ENCODE results near the gene PLOD1.
A peak's percentile ranks its signal among the peaks of the same experiment; 100 is the strongest.

The PLOD1 gene

GRCh38 chr1:11970441-11971185 lies 36.1 kb downstream of the PLOD1 start:
- no peak overlapping the region for H3K4me3 ChIP-seq (ENCODE audit: low read depth, low read length)

- H3K4me3 ChIP-seq (ENCODE audit: low read depth, low read length): no peak overlapping the region
Measured at GRCh38 chr1:11977625-11978024, 43.1 kb downstream of the PLOD1 start.

- H3K4me3 ChIP-seq (ENCODE audit: low read depth, low read length): no peak overlapping the region
Measured at GRCh38 chr1:11978301-11978700, 43.8 kb downstream of the PLOD1 start.

DNA sequence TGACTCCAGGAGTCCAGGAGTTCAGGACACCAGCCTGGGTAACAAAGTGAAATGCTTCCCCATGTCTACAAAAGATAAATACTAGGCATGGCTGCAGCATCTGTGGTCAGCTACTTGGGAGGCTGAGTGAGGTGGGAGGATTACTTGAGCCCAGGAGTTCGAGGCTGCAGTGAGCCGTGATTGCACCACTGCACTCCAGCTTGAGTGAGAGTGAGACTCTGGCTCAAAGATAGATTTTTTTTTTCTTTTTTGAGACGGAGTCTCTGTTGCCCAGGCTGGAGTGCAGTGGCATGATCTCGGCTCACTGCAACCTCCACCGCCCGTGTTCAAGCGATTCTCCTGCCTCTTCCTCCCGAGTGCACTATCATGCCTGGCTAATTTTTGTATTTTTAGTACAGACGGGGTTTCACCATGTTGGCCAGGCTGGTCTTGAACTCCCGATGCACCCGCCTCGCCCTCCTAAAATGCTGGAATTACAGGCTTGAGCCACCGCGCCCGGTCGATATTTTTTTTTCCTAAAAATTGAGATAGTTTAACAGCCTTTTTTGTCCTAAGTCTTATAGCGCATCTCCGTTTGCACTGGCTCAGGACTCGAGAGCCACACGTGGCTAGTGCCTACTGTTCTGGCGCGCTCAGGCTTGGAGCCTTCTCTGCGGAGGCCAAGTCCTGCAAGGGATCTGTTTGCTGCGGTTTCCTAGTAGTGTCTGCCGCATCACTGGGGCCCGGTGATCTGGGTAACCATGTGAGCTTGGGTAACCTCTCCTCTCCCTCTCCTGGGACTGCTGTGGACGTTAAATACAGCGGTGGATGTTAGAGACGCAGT lies 44.7 kb downstream of the PLOD1 start:
- peak overlapping the region; percentile 8 for H3K4me3 ChIP-seq (ENCODE audit: low read depth, low read length)

DNA sequence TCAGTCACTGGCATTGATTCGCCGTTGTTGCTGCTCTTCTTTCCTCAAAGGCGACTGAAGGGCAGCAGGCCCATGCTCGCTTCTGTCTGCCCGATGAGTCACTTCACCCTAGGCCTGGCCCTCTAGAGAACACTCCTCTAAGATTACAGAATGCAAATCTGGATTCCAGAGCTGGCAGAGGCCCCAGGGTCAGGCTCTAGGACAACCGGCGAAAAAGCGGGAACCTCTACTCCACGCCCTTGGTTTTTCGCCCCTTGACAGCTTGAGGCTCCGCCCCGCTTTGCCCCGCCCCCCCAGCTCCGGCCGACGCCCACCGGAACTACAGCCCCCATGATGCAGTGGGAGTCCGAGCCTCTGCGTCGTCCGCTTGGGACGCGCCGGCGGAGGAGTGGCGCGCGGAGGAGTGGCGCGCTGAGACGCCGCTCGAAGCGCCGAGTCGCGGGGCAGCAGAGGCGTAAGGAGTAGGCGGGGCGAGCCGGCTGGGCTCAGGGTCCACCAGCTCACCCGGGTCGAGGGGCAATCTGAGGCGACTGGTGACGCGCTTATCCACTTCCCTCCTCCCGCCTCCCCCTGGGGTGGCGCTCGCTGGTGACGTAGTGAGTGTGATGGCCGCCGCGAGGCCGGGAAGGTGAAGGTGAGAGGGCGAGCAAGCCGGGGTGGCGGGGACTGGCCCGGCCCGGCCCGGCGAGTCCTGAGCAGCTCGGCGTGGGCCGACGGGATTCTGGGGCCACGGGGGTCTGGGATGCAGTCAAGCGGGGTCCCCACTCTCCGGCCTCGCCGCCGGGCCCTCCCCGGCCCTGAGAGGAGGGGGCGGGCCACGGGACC lies 45.5 kb downstream of the PLOD1 start, which contains the start of gene MFN2:
Gene MFN2, plus strand, starts transcription at position 594 of the 825 bp plus-strand sequence. CDS start 8,725 bp downstream, outside the sequence.
- peak within 1 kb of the TSS; percentile 90 for H3K4me3 ChIP-seq (ENCODE audit: low read depth, low read length)

DNA sequence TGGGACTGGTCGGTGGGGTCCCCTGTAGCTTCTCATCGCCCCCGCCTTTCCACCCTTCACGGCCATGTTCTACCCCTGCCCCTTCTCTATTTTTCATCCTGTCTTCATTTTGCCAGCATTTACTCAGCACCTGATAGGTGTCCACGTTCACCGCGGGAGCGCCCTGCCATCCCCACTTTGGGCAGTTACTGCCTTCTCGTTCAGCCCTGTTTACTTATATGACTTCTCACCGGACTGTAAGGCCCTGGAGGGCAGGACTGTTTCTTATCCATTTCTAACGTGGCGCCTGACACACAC lies 46.1 kb downstream of the PLOD1 start:
- peak overlapping the region; percentile 90 for H3K4me3 ChIP-seq (ENCODE audit: low read depth, low read length)

DNA sequence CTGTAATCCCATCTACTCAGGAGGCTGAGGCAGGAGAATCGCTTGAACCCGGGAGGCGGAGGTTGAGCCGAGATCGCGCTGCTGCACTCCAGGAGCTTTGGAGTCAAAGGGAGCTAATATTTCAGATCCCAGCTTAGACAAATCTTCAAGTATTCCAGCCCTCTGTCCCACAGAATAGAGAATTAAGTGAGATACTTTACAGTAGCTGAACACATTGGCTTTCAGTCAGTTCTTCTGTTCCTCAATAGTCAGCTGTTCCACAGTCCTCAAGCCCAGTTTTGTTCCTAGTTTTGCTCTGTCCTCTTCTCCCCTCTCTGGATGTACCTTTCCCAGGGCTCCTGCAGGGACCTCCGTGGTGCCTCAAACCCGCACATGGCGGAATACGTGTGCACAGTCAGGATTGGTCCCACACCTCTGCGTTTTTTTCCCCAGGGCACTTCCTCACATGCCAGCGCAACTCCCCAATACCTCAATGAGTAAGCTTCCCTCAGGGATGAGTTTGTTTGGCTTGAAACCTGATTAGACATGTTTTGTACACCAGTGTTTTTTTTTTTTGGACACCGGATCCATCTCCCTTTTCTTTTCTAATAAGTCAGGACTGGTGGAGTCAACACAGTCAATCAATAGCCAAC lies 47.0 kb downstream of the PLOD1 start:
- no peak overlapping the region for H3K4me3 ChIP-seq (ENCODE audit: low read depth, low read length)

DNA sequence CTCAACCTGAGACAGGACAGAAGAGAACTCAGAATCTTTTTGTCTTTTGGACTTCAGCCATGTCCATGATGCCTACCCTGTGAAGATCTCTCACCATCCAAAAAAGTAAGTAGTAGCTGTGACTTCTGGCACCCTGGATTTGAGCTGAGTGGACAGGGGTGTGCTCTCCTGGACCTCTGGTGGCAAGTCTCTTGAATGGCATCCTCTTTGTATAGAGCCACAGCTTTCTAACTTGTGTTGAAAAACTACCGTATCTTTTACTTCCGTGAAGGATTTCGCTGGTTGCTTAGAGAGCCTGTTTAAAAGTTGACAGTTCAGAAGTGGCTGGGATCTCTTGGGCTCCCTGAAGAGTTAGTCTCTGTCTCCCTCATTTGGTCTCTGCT lies 47.5 kb downstream of the PLOD1 start:
- no peak overlapping the region for H3K4me3 ChIP-seq (ENCODE audit: low read depth, low read length)

DNA sequence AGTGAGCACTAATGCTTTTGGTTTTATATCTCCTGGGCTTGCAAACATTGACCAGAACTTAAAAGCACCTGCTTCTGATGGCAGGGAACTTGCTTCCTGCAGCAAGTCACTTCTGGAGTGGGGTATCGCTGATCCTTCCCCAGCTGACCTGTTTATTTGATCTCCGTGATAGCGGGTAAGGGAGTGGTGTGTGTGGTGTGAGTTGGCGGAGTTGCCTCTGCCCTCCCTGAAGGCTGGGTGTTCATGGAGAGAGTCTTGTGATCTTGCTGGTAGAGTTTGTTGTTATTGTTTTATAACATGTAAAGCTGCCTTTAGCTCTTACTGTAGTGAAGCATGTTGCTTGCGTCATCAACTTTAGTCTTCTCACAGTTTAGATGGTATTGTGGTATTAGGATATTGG lies 49.6 kb downstream of the PLOD1 start:
- no peak overlapping the region for H3K4me3 ChIP-seq (ENCODE audit: low read depth, low read length)

DNA sequence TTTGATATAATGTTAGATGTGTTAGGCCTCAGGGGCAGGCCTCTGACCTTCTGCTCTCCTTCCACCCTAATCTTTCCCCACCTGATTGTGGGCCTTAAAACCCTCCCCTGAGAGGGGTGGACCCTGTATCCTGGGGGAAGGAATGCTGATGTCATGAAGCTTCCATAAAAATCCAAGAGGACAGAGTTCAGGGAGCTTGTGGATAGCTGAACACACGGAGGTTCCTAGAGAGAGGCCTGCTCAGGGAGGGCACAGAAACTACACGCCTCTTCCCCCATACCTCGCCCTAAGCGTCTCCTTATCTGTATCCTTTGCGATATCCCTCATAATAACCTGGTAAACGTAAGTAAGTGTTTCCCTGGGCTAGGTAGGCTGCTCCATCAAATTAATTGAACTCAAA lies 50.1 kb downstream of the PLOD1 start:
- H3K4me3 ChIP-seq (ENCODE audit: low read depth, low read length): no peak overlapping the region

- no peak overlapping the region for H3K4me3 ChIP-seq (ENCODE audit: low read depth, low read length)
Measured at GRCh38 chr1:11985171-11985570, 50.7 kb downstream of the PLOD1 start.

DNA sequence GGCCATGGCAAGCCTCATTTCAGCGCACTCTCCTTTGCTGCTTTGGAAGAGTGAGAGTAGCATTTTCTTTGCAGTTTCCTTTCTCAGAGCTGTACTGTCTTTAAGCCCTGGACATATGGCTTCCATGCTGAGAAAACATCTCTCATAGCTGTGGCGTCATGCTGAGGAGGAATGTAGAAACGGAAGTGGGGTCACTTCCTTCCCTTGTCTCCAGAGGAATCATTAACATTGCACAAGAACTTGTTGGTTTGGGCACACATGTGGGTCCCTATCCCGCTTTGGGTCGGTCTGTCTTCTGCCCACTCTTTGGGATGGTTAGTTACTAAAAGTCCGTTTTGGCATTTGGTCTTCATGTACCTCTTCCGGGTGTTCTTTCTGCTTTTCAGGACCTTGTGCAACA lies 51.3 kb downstream of the PLOD1 start:
- no peak overlapping the region for H3K4me3 ChIP-seq (ENCODE audit: low read depth, low read length)

- no peak overlapping the region for H3K4me3 ChIP-seq (ENCODE audit: low read depth, low read length)
Measured at GRCh38 chr1:11989669-11990068, 55.2 kb downstream of the PLOD1 start.

GRCh38 chr1:11990303-11991032 lies 56.0 kb downstream of the PLOD1 start:
- no peak overlapping the region for H3K4me3 ChIP-seq (ENCODE audit: low read depth, low read length)

GRCh38 chr1:11991969-11992676 lies 57.6 kb downstream of the PLOD1 start:
- H3K4me3 ChIP-seq (ENCODE audit: low read depth, low read length): no peak overlapping the region

DNA sequence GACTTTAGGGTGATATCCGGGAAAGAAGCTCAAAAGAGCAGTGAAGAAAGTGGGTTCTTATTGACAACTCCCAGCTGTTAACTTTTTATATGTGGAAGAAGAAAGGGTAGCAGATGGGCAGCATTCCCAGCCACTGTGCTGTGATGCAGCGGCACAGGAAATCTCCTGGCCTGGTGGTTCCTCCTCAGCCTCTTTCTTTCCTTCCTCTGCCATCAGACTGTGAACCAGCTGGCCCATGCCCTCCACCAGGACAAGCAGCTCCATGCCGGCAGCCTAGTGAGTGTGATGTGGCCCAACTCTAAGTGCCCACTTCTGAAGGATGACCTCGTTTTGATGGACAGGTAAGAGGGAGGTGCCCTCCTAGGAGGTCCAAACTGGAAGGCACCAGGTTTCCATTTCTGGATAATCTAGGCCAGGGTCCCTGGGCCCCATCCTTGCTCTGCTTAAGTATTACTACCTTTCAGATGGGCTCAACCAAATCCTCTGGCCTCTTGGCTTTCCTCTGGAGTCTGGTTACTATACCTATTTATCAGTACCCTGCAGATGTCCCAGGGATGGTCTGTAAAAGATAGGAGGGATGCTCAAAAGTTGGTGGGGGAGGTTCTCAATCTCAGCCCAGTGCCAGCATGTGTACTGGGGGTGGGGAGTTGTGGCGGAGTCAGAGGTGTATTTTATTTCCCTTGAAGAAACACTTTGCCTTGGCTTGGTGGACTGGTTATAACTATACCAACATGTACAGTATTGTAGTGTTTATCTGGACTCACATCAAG lies 62.7 kb downstream of the PLOD1 start:
- H3K4me3 ChIP-seq (ENCODE audit: low read depth, low read length): no peak overlapping the region

GRCh38 chr1:11998636-11999035 lies 64.1 kb downstream of the PLOD1 start:
- no peak overlapping the region for H3K4me3 ChIP-seq (ENCODE audit: low read depth, low read length)

DNA sequence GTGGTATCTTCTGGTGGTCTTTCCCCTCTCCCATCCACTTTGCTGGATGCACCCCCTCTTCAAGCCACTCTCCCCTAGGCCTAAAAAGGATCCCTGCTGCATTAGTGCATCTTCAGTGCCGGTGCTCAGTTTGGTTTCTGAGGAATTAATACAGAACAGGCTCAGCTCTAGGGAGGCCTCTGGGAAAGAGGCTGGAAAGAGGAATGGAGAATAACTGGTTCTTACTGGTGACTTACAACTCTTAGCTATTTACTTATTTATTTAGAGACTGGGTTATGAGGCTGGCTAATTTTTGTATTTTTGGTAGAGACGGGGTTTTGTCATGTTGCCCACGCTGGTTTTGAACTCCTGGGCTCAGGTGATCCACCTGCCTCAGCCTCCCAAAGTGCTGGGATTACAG lies 64.7 kb downstream of the PLOD1 start:
- H3K4me3 ChIP-seq (ENCODE audit: low read depth, low read length): no peak overlapping the region
